Middle frontal gyrus (tissue), 1 donor: ENCODE results near the gene PRPS1L1.

Experiments
- DNase-seq: peaks from one replicate; pipeline ENCODE4 v3.0.0-alpha.2; 2015; ENCODE audit warnings: low spot score; ENCODE audit errors: extremely low spot score

PRPS1L1 gene

DNA sequence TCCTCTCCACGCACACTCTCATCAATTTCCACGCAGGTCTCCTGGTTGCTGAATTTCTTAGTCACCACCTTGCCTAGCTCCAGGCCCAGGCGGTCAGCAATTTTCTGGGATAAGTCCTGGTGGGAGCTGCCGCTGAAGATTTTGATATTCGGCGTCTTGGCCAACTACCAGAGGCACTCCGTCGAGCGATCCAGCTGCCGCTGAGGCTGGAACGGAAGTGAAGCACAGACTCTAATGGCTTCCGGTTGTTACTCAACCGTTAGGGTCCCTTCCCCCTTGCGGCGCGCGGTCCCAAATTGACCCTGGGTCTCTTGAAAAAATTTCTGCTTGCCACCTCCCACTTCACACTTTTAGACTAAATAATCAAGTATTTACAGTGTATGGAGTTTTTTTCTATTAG lies at the start of gene PRPS1L1:
PRPS1L1 (minus strand) TSS at position 219 of the 400 bp plus-strand sequence.
- DNase-seq, result no peak

DNA sequence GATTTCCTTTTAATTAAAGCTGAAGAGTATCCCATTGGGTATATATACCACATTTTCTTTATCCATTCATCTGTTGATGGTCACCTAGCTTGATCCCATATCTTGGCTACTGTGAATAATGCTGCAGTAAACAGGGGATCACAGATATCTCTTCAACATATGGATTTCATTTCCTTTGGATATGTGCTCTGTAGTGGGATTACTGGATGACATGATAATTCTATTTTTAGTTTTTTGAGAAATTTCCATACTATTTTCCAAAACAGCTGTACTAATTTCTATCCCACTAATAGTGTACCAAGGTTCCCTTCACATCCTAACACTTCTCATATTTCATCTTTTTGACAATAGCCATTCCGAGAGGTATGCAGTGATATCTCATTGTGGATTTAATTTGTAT lies 48.8 kb upstream of the PRPS1L1 start:
- DNase-seq, result no peak

DNA sequence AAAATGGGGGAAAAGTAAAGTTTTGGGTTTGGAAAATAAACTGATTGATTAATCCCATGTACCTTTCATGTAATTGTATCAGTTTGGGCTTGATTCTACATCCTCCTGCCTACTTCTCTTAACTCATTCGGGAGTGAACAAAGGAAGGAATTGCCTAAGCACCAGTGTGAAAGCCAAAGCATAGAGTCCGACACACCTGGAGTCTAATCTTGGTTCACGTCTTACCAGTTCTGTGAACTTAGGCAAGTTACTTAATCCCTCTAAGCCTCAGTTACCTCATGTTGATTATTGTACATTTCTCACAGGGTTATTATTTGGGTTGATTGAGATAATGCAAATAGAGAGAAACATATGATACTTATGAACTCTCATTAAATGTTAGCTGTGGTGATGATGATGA lies 41.1 kb upstream of the PRPS1L1 start:
- DNase-seq, result no peak

DNA sequence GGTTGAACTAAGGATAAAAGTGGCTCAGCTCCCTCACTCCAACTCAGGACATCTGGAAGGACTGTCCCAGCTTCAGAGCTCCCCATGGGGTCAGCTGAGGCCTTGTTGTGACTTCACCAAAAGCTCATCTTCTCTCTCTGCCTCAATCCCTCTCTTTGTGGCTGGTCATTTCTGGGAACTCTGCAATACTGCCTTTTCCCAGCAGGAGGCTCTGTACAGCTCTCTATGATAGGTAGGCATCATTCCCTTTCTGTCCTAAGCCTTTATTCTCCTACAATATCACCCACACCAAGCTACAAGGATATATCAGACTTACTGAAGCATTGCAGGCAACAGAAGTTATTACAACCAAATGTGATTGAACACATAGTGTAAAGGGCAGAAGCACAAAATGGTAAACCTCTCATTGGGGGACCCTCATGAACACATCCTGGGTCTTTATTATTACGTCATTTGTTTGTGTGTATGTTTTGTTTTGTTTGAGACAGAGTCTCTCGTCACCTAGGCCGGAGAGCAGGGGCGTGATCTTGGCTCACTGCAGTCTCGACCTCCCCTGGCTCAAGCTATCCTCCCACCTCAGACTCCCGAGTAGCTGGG lies 36.7 kb upstream of the PRPS1L1 start:
- DNase-seq, result no peak

DNA sequence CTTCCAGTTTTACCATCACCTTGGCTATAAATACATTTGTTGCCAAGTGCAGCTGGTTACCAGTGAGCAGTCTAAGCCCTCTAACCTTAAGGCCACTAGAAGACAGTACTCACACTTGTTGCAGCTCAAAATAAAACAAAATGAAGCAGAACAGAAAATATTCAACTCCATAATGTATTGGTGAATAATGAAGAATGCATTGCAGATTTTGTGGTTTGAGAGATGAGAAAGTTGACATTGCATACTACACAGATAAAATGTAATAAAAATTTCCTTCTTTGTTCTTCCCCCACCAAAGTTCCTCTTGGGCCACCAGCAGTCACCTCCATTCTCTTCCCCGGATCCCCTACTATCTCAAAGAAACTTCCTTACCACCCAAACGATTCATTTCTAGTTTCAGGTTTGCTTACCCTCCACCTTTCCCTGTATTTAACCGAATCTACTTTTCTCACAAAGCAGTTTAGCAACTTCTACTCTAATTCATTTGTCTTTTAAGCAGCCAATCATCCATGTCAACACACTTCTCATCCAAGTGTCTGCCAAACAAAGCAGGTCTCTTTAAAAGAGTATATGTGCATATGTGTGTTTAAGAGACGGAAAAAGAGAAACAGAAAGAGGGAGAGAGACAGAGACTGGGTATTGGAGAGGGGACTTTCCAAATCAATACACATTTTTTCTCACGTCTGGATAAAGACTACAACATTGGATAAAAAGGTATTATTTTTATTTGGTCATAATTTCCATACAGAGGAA lies 35.7 kb upstream of the PRPS1L1 start:
- DNase-seq, result no peak

DNA sequence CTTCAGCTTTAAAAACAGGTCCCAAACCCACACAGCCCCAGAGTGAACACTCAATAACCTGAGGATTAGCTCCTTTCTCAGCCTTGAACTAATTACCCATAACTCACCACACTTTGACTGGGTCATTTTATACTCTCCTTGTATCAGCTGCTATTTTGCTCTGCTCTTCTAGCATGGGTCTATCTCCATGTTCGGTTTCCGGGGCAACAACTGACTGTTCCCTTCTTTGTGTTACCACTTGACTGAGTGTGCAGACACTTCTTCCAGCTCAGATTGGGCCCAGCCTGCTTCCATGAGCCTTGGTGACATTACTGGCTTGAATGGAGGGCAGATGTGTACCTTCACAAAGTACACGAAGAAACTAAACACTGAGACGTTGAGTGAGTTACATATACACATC lies 31.5 kb upstream of the PRPS1L1 start:
- no peak for DNase-seq

- DNase-seq, result no peak
Observed at GRCh38 chr7:18053941-18054340, 26.3 kb upstream of the PRPS1L1 start.

DNA sequence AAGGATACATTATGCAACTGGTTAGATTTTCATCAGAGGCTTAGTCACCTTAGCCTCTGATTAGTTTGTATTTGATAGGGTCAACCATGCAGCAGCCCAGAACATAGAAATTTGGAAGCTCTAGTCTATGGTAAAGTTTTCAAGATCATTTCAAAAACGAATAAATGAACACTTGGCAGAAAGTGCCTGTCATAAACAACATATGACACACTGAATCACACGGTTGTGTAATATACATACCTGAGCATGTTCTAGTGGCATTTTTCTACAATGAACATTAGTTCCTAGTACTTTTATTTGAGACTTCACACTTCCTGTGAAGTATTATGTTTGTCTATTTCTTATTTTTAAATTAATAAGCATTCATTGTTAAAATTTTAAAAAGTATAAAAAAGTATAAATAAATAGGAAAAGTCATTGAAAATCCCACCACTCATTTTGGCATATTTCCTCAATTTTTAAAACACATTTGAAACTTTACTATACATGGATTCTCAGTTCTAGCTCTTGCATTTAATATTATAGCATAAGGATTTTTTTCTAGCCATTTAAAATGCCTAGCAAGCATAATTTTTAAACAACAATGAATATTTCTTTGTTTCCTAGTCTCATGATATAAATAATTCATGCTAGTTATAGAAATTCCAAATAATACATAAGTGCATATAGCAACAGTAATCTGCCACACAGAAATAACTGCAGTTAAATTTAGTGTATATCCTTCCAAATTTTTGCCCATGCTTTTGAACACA lies 25.7 kb upstream of the PRPS1L1 start:
- no peak for DNase-seq

DNA sequence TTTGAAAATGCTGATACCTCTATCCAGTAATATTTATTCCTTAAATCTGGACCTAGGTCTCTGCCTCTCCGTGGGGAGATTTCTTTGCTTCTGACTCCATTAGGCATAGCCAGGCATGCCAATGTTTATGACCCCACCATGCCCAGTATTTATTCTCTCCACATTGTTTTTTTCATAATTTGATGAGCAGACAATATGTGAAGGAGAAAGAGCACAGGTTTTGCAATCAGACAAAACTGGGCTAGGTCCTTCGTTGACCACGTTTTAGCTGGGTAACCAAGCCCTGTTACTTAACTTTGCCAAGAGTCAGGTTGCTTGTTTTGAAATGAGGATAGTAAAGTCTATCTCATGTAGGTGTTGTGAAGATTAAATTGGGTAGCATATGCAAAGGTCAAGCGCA lies 21.6 kb upstream of the PRPS1L1 start:
- no peak for DNase-seq

GRCh38 chr7:18046601-18047000 lies 19.0 kb upstream of the PRPS1L1 start:
- no peak for DNase-seq

GRCh38 chr7:18045171-18045570 lies 17.5 kb upstream of the PRPS1L1 start:
- DNase-seq, result no peak

DNA sequence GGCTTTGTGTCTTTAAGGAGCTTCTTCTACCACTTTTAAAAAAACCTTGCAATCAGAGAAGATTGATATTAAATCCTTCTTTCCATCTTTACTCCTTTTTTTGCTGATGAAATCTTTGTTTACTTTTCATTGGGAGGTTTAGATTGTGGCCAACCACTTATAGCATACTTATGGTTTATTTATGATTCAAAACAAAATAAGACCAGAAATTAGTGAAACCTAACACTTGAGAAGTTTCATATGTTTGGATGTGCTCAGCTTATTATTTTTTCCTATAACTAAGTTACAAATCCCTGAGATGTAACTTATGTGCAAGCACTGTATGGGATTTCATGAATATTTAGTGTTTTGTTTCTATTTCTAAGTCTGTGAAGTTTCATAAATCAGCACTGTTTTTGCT lies 13.5 kb upstream of the PRPS1L1 start:
- no peak for DNase-seq

DNA sequence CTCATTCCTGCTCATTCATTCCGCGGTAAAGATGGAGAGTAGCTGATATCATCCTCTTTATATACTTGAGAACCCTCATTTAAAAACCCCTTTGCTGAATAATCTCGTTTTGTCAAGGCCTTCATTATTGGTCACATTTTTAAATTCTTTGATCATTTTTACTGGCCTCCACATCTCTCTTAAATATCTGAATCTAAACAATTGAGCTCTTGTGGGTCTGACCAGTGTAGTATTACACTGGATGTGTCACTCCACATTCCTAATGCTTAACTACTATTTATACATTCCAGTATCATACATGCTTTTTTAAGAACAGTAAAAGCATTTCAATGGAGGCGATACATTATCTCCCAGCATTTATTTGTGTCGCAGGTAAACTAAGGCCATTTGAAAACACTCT lies 12.6 kb upstream of the PRPS1L1 start:
- no peak for DNase-seq

- DNase-seq, result no peak
Observed at GRCh38 chr7:18038382-18038781, 10.7 kb upstream of the PRPS1L1 start.

GRCh38 chr7:18037609-18038008 lies 10.0 kb upstream of the PRPS1L1 start:
- DNase-seq, result no peak

- DNase-seq, result no peak
Observed at GRCh38 chr7:18036783-18037182, 9.1 kb upstream of the PRPS1L1 start.

DNA sequence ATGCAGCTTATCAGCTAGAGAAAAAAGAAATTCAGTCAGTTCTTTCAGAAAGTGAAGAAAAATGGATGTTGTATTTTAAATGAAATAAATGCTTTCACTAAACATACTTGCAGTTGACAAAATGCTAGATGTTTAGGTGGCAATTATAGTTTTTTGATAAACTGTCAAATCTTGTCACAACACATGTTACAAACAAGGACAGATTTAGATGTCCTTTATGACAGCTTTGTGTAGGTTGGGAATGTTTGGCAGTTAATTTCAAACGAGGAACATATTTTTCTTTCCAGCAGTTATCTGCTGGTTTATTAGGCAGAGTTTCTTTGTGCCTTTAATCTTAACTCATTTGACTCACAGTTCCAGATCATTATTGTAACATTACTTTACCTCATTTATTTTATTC lies 3.1 kb upstream of the PRPS1L1 start:
- no peak for DNase-seq

GRCh38 chr7:18020138-18020715 lies 7.4 kb downstream of the PRPS1L1 start:
- DNase-seq, result no peak

GRCh38 chr7:18019555-18019954 lies 8.1 kb downstream of the PRPS1L1 start:
- no peak for DNase-seq

DNA sequence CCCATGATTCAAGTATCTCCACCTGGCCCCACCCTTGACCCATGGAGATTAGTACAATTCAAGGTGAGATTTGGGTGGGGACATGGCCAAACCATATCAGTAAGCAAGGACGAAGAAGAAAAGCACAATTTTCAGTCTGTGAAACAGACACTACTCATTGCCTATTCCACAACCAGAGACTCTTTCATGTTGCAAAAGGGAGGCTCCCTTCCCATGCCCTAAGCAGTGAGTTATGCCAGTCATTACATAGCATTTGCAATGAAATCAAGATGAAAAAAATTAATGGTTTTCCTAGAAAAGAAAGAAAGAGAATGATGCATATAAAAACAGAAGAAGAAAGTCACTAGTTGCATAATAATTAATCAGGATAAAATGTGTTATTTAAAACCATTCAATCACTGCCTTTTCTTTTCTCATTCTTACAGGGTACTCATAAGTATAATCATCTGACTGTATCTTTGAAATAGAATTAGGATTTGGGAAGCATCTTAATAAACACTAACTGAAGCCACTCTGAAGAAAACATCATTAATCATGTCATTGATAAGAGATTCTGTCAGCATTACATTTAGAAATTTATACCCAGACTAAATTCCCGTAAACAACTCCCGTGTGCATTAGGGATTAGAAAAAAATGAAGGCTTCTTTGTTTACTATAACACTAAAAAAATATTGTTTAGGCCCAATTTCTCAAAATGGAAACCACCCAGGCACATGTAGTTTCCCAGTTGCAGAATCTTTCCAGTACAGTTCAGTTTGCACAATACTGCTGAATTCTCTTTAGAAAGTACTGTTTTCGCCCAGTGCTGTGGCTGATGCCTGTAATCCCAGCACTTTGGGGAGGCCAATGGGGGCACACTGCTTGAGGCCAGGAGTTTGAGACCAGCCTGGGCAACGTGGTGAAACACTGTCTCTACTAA lies 9.1 kb downstream of the PRPS1L1 start:
- no peak for DNase-seq
